ENCODE data around the gene SLC6A18. TPM values are rescaled to one million over a fixed set of nuclear protein-coding genes. Genes with fewer than 3 reads are reported as not detected.

SLC6A18 gene
- total RNA-seq, 4 donors from 2014 or later: not detected

DNA sequence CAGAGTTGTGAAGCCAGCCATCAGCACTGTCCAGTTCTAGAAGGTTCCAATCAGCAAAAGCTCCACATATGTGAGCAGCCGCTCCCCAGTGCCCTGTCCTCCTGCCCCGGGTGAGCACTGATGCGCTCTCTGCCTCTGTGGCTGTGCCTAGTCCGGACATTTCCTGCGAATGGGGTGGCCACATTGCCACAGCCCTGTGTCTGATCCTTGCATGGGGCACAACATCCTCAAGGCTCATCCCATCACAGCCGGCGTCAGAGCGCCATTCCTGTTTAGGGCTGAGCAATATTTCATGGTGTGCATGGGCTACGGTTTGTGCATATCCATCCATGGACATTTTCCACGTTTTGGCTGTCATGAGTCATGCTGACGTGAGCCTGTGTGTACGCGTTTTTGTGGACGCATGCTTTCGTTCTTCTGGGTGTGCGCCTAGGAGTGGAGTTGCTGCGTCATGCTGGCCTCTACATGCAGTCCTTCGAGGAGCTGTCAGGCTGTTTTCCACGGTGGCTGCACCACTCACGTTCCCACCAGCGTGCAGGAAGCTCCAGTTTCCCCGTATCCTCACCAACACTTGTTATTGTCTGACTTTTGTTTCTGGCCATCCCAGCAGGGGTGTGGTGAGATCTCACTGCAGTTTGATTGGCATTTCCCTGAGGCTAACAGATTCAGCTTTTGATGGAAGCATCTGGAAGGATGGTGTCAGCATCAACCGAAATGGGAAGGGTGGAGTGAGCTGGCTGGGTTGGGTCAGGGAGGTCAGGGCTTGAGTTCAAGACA lies 9.7 kb upstream of the SLC6A18 start:
- 93 to 95% methylated on average over 23 of the region's 23 CpGs for WGBS, 2 donors
- Histone ChIP-seq H3K27ac (no peak overlapping the region), H3K9me3 (peaks cover 0 to 18% (median 0%) of the 10 kb centered on the region in 4 donors), H3K4me3 (no peak overlapping the region), H3K27me3 (no peaks in the 10 kb centered on the region), H3K4me1 (no peaks in the 10 kb centered on the region), H3K36me3 (no peaks in the 10 kb centered on the region)
- TF ChIP-seq POLR2A (IDR thresholded peaks at IDR 0.05) (no peak), EP300 (IDR thresholded peaks at IDR 0.05) (no peak)
- TF ChIP-seq, protein P1, sequence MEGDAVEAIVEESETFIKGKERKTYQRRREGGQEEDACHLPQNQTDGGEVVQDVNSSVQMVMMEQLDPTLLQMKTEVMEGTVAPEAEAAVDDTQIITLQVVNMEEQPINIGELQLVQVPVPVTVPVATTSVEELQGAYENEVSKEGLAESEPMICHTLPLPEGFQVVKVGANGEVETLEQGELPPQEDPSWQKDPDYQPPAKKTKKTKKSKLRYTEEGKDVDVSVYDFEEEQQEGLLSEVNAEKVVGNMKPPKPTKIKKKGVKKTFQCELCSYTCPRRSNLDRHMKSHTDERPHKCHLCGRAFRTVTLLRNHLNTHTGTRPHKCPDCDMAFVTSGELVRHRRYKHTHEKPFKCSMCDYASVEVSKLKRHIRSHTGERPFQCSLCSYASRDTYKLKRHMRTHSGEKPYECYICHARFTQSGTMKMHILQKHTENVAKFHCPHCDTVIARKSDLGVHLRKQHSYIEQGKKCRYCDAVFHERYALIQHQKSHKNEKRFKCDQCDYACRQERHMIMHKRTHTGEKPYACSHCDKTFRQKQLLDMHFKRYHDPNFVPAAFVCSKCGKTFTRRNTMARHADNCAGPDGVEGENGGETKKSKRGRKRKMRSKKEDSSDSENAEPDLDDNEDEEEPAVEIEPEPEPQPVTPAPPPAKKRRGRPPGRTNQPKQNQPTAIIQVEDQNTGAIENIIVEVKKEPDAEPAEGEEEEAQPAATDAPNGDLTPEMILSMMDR (IDR thresholded peaks at IDR 0.05): no peak
- no peak for DNase-seq (ENCODE audit: low spot score in 2 of 2)

DNA sequence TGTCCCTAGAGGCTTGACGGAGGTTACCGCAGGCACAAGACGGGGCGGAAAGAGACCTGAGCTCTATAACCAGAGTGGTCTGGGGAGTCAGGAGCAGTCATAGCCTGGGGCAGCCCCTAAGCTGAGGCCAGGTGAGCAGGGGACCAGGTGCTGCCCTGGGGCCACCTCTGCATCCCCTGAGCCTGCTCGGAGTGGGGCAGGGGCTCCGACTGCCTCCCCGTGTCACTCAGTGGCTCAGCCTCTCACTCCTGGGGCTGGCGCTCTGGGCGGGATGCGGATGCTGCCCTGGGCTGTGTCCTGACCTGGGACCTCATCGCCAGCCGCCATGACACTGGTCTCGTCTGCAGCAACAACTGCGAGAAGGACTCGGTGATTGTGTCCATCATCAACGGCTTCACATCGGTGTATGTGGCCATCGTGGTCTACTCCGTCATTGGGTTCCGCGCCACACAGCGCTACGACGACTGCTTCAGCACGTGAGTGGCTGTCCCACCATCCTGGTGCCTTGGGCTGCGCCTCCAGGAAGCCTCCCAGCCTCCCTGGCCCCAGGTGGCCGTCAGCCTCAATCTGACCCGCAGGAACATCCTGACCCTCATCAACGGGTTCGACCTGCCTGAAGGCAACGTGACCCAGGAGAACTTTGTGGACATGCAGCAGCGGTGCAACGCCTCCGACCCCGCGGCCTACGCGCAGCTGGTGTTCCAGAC lies 8.8 kb upstream of the SLC6A18 start:
- Histone ChIP-seq H3K27ac (no peak overlapping the region), H3K4me1 (no peaks in the 10 kb centered on the region), H3K27me3 (no peaks in the 10 kb centered on the region), H3K9me3 (peaks cover 0 to 18% (median 0%) of the 10 kb centered on the region in 4 donors), H3K36me3 (no peaks in the 10 kb centered on the region), H3K4me3 (no peak overlapping the region)
- 92 to 96% methylated on average over 27 to 36 of the region's 38 CpGs for WGBS, 2 donors
- no peak for DNase-seq (ENCODE audit: low spot score in 2 of 2)
- TF ChIP-seq POLR2A (IDR thresholded peaks at IDR 0.05) (no peak), EP300 (IDR thresholded peaks at IDR 0.05) (no peak)
- TF ChIP-seq, protein P1 (IDR thresholded peaks at IDR 0.05): no peak

DNA sequence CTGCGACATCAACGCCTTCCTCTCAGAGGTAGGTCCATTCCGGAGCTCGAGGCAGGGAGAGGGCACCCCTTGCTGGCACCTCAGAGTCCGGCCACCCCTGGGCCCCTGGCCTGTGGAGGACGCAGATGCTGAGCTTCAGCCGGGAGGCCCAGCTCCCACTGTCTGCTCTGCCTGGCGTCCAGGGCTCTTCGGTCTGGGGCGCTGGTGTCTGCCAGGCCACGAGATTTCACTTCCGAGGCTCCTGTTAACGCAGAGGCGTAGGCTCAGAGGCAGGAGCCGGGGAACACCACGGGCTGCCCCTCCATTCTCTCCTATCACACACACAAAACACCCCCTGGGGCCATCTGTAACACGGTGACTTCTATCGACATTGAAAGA lies 8.3 kb upstream of the SLC6A18 start:
- WGBS, 2 donors: 76 to 84% methylated on average over 13 to 18 of the region's 18 CpGs
- no peaks in the 10 kb centered on the region for H3K36me3 ChIP-seq
- DNase-seq (ENCODE audit: low spot score in 2 of 2): no peak
- TF ChIP-seq, protein P1 (IDR thresholded peaks at IDR 0.05): no peak
- TF ChIP-seq POLR2A (IDR thresholded peaks at IDR 0.05) (no peak), EP300 (IDR thresholded peaks at IDR 0.05) (no peak)
- no peaks in the 10 kb centered on the region for H3K4me1 ChIP-seq
- no peak overlapping the region for H3K27ac ChIP-seq
- no peak overlapping the region for H3K4me3 ChIP-seq
- peaks cover 0 to 18% (median 0%) of the 10 kb centered on the region in 4 donors for H3K9me3 ChIP-seq
- no peaks in the 10 kb centered on the region for H3K27me3 ChIP-seq

DNA sequence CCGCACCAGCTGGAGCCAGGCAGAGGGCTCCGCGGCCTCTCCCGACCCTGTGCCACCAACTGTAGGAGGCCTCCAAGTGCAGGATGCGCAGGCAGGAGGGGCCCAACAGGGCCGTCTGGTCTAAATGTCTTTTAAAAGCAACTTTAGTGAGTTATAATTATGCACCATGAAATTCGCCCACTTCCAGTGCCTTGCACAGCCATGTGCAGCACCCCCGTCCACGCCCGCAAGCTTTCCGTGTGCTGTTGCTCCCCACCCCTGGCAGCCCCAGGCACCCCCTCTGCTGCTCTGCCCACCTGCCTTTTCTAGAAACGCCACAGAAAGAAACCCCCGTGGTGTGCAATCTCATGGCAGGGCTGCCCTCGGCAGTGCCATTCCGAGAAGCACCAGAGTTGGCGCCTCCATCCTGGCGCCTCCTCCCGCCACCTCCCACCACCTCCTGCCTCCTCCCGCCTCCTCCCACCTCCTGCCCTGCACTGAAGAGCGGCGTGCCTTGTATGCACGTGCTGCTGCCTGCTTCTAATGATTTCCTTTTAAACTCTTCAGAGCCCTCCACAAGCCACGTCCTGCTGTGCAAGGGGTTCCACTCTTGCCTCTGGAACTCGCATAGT lies 7.5 kb upstream of the SLC6A18 start:
- WGBS, 2 donors: 54 to 55% methylated on average over 24 of the region's 24 CpGs
- Histone ChIP-seq H3K36me3 (no peaks in the 10 kb centered on the region), H3K9me3 (peaks cover 0 to 18% (median 0%) of the 10 kb centered on the region in 4 donors), H3K27me3 (no peaks in the 10 kb centered on the region), H3K4me1 (no peaks in the 10 kb centered on the region), H3K4me3 (no peak overlapping the region), H3K27ac (no peak overlapping the region)
- no peak for DNase-seq (ENCODE audit: low spot score in 2 of 2)
- TF ChIP-seq EP300 (IDR thresholded peaks at IDR 0.05): no peak
- no peak for TF ChIP-seq POLR2A (IDR thresholded peaks at IDR 0.05)

DNA sequence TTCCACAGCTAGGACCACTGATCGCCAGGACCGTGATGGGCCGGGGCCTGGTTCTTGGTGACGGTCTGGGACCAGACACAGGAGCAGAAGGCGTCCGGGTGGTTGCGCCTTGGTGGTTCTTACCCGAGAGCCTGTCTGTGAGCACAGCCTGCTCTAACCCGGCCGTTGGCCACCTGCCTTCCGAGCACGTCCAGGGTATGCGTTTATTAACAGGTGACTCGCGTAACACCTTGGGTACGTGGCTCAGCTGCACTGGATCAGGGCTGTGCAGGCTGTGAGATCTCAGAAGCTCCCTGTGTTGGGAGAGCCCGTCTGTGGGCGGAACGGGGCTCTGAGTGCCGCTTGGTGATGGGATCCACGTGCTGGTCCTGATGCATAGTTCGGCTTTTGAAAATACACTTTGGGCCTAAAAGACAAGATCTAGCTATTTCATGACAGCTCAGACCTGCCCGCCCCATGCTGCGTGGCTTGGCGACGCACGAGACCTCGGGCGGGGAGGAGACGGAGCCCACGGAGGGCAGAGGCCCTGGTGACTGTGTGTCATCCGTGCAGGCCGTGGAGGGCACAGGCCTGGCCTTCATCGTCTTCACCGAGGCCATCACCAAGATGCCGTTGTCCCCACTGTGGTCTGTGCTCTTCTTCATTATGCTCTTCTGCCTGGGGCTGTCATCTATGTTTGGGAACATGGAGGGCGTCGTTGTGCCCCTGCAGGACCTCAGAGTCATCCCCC lies 6.7 kb upstream of the SLC6A18 start:
- no peaks in the 10 kb centered on the region for H3K4me1 ChIP-seq
- H3K4me3 ChIP-seq: no peak overlapping the region
- peaks cover 0 to 18% (median 0%) of the 10 kb centered on the region in 4 donors for H3K9me3 ChIP-seq
- TF ChIP-seq POLR2A (IDR thresholded peaks at IDR 0.05): no peak
- TF ChIP-seq EP300 (IDR thresholded peaks at IDR 0.05): no peak
- TF ChIP-seq, protein P1 (IDR thresholded peaks at IDR 0.05): no peak
- no peaks in the 10 kb centered on the region for H3K27me3 ChIP-seq
- no peak for DNase-seq (ENCODE audit: low spot score in 2 of 2)
- H3K27ac ChIP-seq: no peak overlapping the region
- no peaks in the 10 kb centered on the region for H3K36me3 ChIP-seq
- WGBS, 2 donors: 85 to 92% methylated on average over 24 to 35 of the region's 38 CpGs

All from tibial nerve (tissue), 4 donors.